IPS-18c (cell line): ENCODE results near the gene GLRA2.
A peak's percentile ranks its signal among the peaks of the same experiment; 100 is the strongest.

Experiments used
- H3K4me3 ChIP-seq: 2 replicates; pipeline ENCODE4 v1.7.0; 2013; ENCODE audit warnings: low read depth, mild to moderate bottlenecking, low read length, moderate library complexity; ENCODE audit not compliant: insufficient read depth
- H3K9me3 ChIP-seq: one replicate; pipeline ENCODE4 v1.6.1; 2013; ENCODE audit warnings: mild to moderate bottlenecking, low read length, moderate library complexity; ENCODE audit not compliant: control insufficient read depth, insufficient read depth

Gene GLRA2

DNA sequence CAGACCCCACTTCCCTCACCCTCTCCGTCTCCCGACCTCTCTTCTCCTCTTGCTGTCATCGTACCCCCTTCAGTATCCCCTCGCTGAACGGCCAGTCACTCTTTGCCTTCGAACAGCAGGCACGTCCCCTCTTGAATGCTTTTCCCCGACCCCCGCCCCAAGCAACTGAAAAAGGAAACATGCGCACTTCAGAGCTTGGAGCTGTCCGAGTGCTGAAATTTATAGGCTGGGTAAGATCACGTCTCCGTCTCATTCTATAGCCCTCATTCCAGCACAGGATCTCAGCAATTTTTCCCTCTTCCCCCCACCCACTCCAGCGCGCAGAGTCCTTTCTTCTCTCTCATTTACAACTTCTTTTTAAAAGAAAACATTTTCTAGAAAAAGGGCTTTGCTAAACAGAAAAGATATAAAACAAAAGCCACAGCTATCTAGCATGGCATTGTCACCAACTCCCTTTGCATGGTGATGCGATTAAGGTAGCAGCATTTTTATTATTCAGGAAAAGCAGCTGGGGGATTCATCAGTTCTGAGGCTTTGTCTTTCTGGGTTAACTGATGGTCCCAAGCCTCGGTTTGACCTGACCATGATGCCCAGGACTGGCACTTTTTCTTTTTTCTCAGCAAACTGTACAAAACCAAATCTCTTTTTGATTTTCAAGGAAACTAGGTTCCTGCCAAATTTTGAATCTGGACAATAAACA lies at the start of gene GLRA2:
GLRA2 (plus strand) TSS at position 247 of the 700 bp plus-strand sequence. CDS start 522 bp downstream, outside the sequence.
- Histone ChIP-seq H3K9me3 (no peaks in the 10 kb centered on the region), H3K4me3 (peak within 1 kb of the TSS; percentile 46)

DNA sequence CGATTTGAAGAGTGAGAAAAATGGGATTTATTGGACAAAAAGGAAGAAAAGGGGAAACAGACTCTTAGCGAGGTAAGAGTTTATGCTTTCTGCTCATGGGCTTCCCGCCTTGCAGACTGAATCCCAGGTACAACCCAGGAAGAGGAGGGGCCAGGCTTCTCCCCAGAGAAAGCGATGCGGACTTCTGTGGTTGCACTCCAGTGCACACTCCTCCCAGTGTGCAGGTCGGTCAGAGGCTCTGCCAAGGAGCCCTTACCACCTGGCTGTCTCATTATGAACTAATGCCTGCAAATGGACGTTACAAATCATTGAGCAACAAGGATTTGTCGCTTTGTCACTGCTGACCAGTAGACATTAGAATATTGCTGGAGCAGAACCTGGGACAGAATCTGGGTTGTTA lies 39.9 kb upstream of the GLRA2 start:
- Histone ChIP-seq H3K4me3 (no peak overlapping the region), H3K9me3 (peaks cover 2% of the 10 kb centered on the region)

DNA sequence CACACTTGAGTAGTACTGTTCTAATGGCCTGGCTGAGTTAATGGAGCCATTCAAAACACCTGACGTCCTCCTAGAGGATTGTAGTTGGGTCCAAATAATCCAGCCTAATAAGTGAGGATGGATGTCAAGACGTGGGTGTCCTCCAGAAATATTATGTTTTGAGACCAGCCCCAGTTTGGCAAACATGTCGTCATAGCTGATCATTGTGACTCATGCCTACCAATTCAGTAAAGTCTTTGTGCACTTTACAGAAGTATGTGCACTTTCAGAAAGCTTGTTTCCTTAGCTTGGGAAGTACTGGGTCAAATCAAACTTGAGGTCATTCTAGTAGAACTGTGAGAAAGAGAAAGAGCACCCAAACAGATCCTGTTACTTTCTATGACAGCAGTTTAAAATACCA lies 37.6 kb upstream of the GLRA2 start:
- Histone ChIP-seq H3K9me3 (peaks cover 2% of the 10 kb centered on the region), H3K4me3 (no peak overlapping the region)

- Histone ChIP-seq H3K4me3 (no peak overlapping the region), H3K9me3 (no peaks in the 10 kb centered on the region)
Measured at GRCh38 chrX:14496674-14497073, 32.7 kb upstream of the GLRA2 start.

DNA sequence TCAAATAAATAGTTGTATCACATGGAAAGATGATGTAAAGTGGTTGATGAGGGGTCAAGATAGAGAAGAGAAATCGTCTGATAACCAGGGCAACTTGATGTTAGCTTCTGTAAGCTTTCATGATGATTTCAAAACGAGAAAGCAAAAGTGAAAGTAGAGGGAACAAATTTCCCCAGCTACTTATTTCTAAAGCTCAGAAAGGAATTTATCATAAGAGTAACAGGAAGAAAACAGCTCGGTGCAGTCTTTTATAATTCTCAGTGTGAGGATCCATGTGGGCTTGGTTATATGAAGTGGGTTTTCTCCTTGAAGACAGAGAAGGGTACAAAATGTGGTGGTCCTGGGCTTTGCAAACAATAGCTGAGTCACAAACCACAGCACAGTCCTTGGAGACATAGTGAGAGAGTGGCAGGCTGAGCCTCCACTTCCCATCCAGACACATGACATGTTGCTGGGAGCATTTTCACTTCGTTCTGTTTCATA lies 32.1 kb upstream of the GLRA2 start:
- Histone ChIP-seq H3K4me3 (no peak overlapping the region), H3K9me3 (no peaks in the 10 kb centered on the region)

DNA sequence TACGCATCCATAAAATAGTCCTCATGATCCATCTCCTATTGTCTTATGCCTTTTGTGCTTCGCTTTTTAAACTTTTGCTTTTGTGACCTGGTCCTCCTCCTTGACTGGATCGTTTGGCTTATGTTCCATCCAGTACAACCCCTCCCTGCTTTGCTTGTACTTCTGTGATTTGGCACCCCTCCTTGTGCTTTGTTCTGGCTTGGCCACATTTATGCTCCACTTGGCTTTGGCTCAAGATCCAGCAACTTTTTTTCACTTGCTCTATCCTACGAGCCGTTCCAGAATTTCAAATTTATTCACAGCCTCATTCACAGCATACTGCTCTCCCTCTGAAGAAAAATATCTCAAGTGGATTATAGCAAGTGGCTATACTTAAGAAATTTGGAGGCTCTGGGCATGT lies 28.0 kb upstream of the GLRA2 start:
- Histone ChIP-seq H3K9me3 (no peaks in the 10 kb centered on the region), H3K4me3 (no peak overlapping the region)

- H3K9me3 ChIP-seq, result no peaks in the 10 kb centered on the region
- H3K4me3 ChIP-seq, result no peak overlapping the region
Measured at GRCh38 chrX:14504960-14505538, 24.3 kb upstream of the GLRA2 start.

DNA sequence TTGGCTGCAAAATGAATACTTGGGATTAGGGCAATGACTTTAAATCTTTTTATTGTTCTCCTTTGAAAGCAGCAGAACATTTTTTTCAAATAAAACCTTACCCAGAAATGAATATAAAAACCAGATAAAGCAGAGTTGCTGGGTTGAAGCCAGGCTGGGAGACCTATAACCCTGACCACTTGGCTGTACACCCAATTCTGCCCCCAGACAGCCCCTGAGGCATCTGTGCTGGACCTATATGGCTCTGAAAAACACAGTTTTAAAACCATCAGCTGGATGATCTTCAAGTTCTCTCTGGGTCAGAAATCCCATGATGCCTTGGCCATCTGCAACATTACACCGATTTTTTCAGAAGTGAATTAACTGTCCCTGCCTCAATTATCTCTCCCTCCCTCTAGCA lies 23.7 kb upstream of the GLRA2 start:
- Histone ChIP-seq H3K9me3 (no peaks in the 10 kb centered on the region), H3K4me3 (no peak overlapping the region)

DNA sequence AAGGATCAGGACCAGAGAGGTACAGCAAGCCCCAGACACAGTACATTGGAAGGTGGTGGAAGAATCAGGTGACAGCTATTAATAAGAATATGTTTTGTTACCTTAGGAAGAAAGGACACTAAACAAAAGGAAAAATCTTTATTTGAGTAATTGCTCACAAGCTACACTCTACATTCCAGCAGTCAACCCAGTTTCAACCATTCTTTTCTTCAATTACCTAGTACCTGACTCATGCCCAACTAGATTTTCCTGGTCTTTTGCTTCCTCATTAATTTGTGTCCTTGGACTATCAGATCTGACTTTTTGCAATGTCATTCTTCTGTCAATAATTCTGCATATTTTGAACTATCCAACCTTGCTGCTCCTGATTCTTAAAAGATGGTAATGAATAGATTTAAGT lies 22.5 kb upstream of the GLRA2 start:
- H3K4me3 ChIP-seq, result no peak overlapping the region
- no peaks in the 10 kb centered on the region for H3K9me3 ChIP-seq

DNA sequence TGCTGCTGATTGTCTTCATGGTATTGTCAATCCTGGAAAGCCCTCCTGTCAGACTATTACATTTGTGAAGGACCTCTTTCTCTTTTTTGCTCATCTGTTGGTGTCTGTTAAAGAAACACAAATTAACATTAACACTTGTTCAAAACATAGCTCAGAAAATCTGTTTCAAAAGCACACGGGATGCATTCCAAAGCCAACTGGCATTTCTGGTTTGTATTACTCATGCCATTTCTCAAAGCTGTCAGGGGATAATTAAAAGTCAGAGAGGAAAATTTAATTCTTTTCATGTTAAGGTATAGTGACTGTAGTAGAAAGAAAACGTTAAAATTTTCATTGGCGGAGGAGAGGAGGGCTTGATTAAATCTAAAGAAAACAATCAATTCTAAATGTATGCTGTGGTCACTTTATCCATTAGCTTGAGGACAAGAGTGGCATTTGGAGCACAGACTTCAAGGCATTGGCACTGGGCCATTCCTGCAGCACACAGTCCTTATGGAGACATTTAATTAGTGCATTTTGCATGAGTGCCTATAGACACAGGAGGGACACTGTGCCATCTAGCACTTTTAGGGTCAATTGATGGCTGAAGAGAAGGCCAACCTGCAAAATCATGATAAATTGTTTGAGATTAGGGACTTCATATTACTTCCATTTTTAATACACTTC lies 21.2 kb upstream of the GLRA2 start:
- H3K9me3 ChIP-seq, result no peaks in the 10 kb centered on the region
- no peak overlapping the region for H3K4me3 ChIP-seq

DNA sequence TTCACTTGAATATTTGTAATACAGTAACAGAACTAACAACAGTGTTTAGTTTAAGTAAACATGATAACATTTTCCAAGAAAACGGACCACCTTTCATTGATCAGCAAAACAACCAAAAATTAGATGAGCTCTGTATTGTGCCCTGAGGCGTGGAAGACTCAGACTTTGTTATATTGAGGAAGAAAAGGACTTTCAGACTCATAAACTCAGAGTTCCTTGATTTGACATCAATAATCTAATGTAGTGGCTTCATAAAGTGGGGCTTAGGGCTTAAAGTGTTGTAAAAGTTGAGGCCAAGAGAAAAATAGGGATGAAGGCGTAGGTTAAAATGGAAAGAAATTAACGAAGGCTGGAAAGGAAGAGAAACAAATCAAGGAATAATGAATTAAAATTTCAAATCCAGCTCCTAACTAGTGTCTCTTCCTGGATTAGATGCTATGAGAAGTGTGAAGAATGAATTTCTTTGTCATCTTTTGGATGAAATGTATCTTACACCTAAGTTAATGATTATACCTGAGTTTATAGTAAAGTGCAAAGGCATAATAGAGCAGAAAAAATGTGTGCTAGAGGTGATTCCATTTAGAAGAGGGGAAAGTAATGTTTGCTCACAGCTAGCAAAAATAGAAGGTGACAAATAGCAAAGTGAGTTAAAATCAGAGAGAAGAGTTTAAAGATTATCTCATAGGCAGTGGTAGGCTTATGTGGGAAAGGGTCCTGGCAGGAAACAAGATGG lies 19.8 kb upstream of the GLRA2 start:
- no peaks in the 10 kb centered on the region for H3K9me3 ChIP-seq
- no peak overlapping the region for H3K4me3 ChIP-seq

DNA sequence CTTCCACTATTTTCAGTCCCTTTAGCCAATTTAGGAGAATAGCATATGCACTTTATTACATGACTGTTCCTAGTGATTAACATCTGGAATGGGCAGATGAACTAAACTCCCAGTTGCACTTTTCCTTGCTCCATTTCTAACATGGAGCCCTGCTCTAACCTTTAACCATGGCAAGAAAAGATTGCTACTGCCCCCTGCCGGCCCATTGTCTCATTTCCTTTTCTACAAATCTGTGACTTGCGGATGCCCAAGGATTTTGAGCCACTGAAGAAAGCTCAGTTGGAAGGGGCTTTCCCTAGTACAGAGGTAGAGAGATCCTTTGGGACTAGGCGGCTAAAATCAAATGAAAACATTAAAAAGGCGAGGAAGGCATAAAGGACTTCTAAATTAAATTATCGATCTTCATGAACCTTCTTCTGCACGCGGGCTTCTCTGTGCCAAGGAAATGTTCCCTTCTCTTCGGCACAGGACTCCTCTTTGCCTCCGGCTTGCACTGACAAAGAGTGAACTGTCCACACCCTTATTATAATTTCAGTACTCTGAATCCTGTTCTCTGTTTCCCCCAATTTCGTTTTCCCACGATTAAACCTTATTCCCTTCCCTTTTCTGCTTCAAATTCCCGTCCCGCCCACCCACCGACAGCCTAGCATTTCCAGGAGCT lies 577 bp upstream of the GLRA2 start:
- Histone ChIP-seq H3K4me3 (peak overlapping the region; percentile 46), H3K9me3 (no peaks in the 10 kb centered on the region)

- no peak overlapping the region for H3K4me3 ChIP-seq
- no peaks in the 10 kb centered on the region for H3K9me3 ChIP-seq
Measured at GRCh38 chrX:14533867-14534266, 4.5 kb downstream of the GLRA2 start.

GRCh38 chrX:14546190-14546589 lies 16.9 kb downstream of the GLRA2 start:
- H3K9me3 ChIP-seq, result no peaks in the 10 kb centered on the region

GRCh38 chrX:14554131-14554715 lies 24.9 kb downstream of the GLRA2 start:
- H3K9me3 ChIP-seq, result no peaks in the 10 kb centered on the region
- H3K4me3 ChIP-seq, result no peak overlapping the region

More at GRCh38 chrX:14546190-14546589, 16.9 kb downstream of the GLRA2 start:
- H3K4me3 ChIP-seq, result no peak overlapping the region

DNA sequence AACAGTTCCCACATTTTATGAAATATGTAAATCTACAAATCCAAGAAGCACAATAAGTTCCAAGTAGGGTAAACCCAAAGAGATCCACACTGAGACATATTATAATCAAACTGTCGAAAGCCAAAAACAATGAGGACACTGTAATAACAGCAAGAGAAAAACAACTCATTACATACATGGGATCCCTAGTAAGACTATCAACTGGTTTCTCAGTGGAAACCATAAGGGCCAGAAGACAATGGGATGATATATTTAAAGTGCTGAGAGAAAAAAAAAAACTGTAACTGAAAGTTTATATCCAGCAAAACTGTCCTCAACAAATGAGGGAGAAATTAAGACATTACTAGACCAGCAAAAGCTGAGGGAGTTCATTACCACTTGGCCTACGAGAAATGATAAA lies 34.7 kb downstream of the GLRA2 start:
- Histone ChIP-seq H3K4me3 (no peak overlapping the region), H3K9me3 (no peaks in the 10 kb centered on the region)

DNA sequence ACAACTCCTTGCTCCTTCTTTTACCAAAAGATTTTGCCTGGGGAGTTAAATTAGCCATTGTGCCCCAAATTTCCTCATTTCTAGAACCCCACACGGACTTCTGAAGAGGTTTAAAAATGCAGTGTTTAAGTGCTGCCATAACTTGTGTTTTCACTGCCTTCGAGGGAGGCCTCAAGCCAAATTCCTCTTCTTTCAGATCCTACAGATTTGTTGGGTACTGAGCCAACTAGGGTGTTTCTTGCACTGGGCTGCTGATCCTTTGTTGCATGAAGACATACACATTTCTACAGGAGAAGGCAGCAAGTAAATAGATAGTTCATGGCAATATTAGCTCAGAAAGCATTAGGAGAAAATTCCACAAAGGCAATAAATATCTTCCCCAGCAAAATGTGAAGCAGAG lies 43.8 kb downstream of the GLRA2 start:
- Histone ChIP-seq H3K9me3 (no peaks in the 10 kb centered on the region), H3K4me3 (no peak overlapping the region)
